ENCODE results near the gene SLC22A1.

SLC22A1 gene

GRCh38 chr6:160167604-160168399, 46.2 kb downstream of the SLC22A1 start:
- H3K4me3 ChIP-seq (ENCODE audit: low read length) = no peak overlapping the region
- TF ChIP-seq CTCF (conservative IDR thresholded peaks at IDR 0.05; ENCODE audit: low read length) = no peak
- no peak for DNase-seq (ENCODE audit: low read depth)

GRCh38 chr6:160170018-160170680, 48.5 kb downstream of the SLC22A1 start:
- no peak for DNase-seq (ENCODE audit: low read depth)
- TF ChIP-seq CTCF (conservative IDR thresholded peaks at IDR 0.05; ENCODE audit: low read length) = no peak
- no peak overlapping the region for H3K4me3 ChIP-seq (ENCODE audit: low read length)

GRCh38 chr6:160172704-160173103, 51.1 kb downstream of the SLC22A1 start:
- DNase-seq (ENCODE audit: low read depth) = no peak
- TF ChIP-seq CTCF (conservative IDR thresholded peaks at IDR 0.05; ENCODE audit: low read length) = no peak
- H3K4me3 ChIP-seq (ENCODE audit: low read length) = no peak overlapping the region

GRCh38 chr6:160173806-160174527, 52.4 kb downstream of the SLC22A1 start:
- no peak for TF ChIP-seq CTCF (conservative IDR thresholded peaks at IDR 0.05; ENCODE audit: low read length)
- no peak for DNase-seq (ENCODE audit: low read depth)
- H3K4me3 ChIP-seq (ENCODE audit: low read length) = no peak overlapping the region

DNA sequence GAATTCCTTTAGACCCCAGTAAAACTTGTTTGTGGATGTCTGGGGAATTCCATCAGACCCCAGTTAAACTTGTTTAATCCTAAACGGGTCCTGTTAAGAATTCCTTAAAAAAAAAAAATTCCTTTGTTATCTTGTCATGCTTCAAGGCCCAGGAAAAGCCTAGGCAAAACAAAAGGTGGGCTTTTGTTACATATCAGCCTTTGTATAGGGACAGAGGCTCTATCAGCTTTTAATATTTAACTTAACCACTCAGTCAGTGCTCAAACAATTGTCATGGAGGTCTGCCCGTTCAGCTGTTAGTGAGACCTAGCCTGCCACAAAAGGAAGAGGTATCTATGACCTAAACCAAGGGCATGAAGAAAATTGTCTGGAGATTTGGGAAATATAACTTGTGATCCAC, 53.1 kb downstream of the SLC22A1 start:
- no peak for DNase-seq (ENCODE audit: low read depth)
- TF ChIP-seq CTCF (conservative IDR thresholded peaks at IDR 0.05; ENCODE audit: low read length) = no peak
- no peak overlapping the region for H3K4me3 ChIP-seq (ENCODE audit: low read length)

GRCh38 chr6:160177220-160177619, 55.6 kb downstream of the SLC22A1 start:
- TF ChIP-seq CTCF (conservative IDR thresholded peaks at IDR 0.05; ENCODE audit: low read length) = no peak
- DNase-seq (ENCODE audit: low read depth) = no peak
- H3K4me3 ChIP-seq (ENCODE audit: low read length) = no peak overlapping the region
